Endothelial cell of umbilical vein (primary cell): ENCODE results near the gene SLC18A3. TPM values are rescaled to one million over a fixed set of nuclear protein-coding genes. Genes with fewer than 3 reads are reported as not detected.

Source experiments
- BruUV-seq: library from RNA; stranded (reverse); fragments of 400-500 nt; replicated peaks from 2 replicates; lab custom pipeline; 2021; lab: Mats Ljungman, UMichigan
- CTCF ChIA-PET: fragments of 300-600, 350-600 bp; sonication (Branson Sonifier 250); formaldehyde crosslinking; loops from one replicate; lab custom pipeline; 2021; ENCODE audit warnings: antibody characterized with exemption, inconsistent platforms; lab: Charles Lee
- POLR2A ChIA-PET: fragments of 300-600, 350-600 bp; sonication (Branson Sonifier 250); formaldehyde crosslinking; loops from one replicate; lab custom pipeline; 2021; ENCODE audit warnings: antibody characterized with exemption, inconsistent platforms; lab: Charles Lee
- DNase-seq: peaks from one replicate; pipeline ENCODE4 v3.0.0-alpha.2; 2011; ENCODE audit warnings: low read depth, low spot score
- FAIRE-seq: peaks from 2 replicates; lab custom pipeline; 2011; peaks lifted over from hg19 to GRCh38; lab: Jason Lieb, UNC
- H2AFZ ChIP-seq: 2 replicates; pipeline ENCODE4 v1.6.0; 2012; ENCODE audit warnings: low read depth, low read length, control low read depth, inconsistent platforms
- H3K27ac ChIP-seq: 2 replicates; pipeline ENCODE4 v1.5.1; 2011; ENCODE audit warnings: low read depth, mild to moderate bottlenecking, control low read depth, low read length, moderate library complexity; ENCODE audit not compliant: insufficient read depth
- H3K27me3 ChIP-seq, 2 experiments: 2 replicates each; pipeline versions ENCODE4 v1.6.0 to v1.6.1; 2011; ENCODE audit warnings: low read length in 2 of 2, mixed read lengths in 1 of 2; ENCODE audit not compliant: control insufficient read depth in 2 of 2, insufficient read depth in 2 of 2
- H3K36me3 ChIP-seq, 2 experiments: 2 replicates in 1 of 2; 3 replicates in 1 of 2; pipeline ENCODE4 v1.5.1; 2011; ENCODE audit warnings: low read length in 2 of 2, mild to moderate bottlenecking in 1 of 2, moderate library complexity in 1 of 2; ENCODE audit not compliant: control insufficient read depth in 2 of 2, insufficient read depth in 2 of 2; ENCODE audit errors: extremely low read depth in 1 of 2
- H3K4me1 ChIP-seq: 3 replicates; pipeline ENCODE4 v1.5.1; 2011; ENCODE audit warnings: mild to moderate bottlenecking, low read length; ENCODE audit not compliant: control insufficient read depth, insufficient read depth; ENCODE audit errors: extremely low read depth
- H3K4me2 ChIP-seq: 2 replicates; pipeline ENCODE4 v1.6.1; 2011; ENCODE audit warnings: low read length, control low read depth, mixed read lengths; ENCODE audit not compliant: insufficient read depth
- H3K4me3 ChIP-seq, 3 experiments: fragments of 200-600 bp in 1 of 3; sonication (generic), shearing (Covaris generic) in 1 of 3; replicated peaks in 1 of 3; 2 replicates each; pipeline ENCODE4 v1.5.1; 2011 to 2016; ENCODE audit warnings: control low read depth in 3 of 3, low read length in 3 of 3, mild to moderate bottlenecking in 2 of 3, inconsistent platforms in 1 of 3, low read depth in 1 of 3, moderate library complexity in 1 of 3; ENCODE audit not compliant: insufficient read depth in 1 of 3
- H3K79me2 ChIP-seq: 2 replicates; pipeline ENCODE4 v1.6.0; 2012; ENCODE audit warnings: low read length, inconsistent platforms; ENCODE audit not compliant: control insufficient read depth, insufficient read depth
- H3K9ac ChIP-seq: replicated peaks from 2 replicates; pipeline ENCODE3; 2011; ENCODE audit warnings: low read length, control low read depth; ENCODE audit not compliant: insufficient read depth; ENCODE audit errors: extremely low read depth
- H3K9me1 ChIP-seq: replicated peaks from 3 replicates; pipeline ENCODE4 v1.6.0; 2011; ENCODE audit warnings: mild to moderate bottlenecking, low read length; ENCODE audit not compliant: control insufficient read depth, insufficient read depth; ENCODE audit errors: extremely low read depth
- H3K9me3 ChIP-seq: replicated peaks from 2 replicates; pipeline ENCODE4 v1.5.1; 2012; ENCODE audit warnings: low read length, inconsistent platforms; ENCODE audit not compliant: control insufficient read depth, insufficient read depth
- H4K20me1 ChIP-seq: replicated peaks from 2 replicates; pipeline ENCODE3; 2011; ENCODE audit warnings: mild to moderate bottlenecking, low read length; ENCODE audit not compliant: control insufficient read depth, insufficient read depth; ENCODE audit errors: extremely low read depth
- EZH2 ChIP-seq: IDR thresholded peaks from 2 replicates; pipeline ENCODE4 v1.6.1; 2012; ENCODE audit warnings: borderline replicate concordance, low read depth, mild to moderate bottlenecking, moderate library complexity, low read length, inconsistent platforms; ENCODE audit not compliant: severe bottlenecking
- FOS ChIP-seq: IDR thresholded peaks from 2 replicates; pipeline ENCODE4 v1.6.1; 2011; ENCODE audit warnings: mild to moderate bottlenecking, low read length, moderate library complexity, borderline replicate concordance; ENCODE audit not compliant: insufficient read depth
- GATA2 ChIP-seq: IDR thresholded peaks from 2 replicates; pipeline ENCODE4 v1.7.0; 2011; ENCODE audit warnings: low read depth, mild to moderate bottlenecking, moderate library complexity, mixed read lengths, low read length; ENCODE audit not compliant: insufficient read length, insufficient read depth
- JUN ChIP-seq: IDR thresholded peaks from 2 replicates; pipeline ENCODE4 v1.6.1; 2011; ENCODE audit warnings: borderline replicate concordance, low read depth; ENCODE audit not compliant: insufficient read length, insufficient read depth
- MYC ChIP-seq: IDR thresholded peaks from one replicate; pipeline ENCODE4 v1.6.1; 2011; ENCODE audit warnings: mild to moderate bottlenecking, low read depth, low read length
- POLR2A ChIP-seq: IDR thresholded peaks from 2 replicates; pipeline ENCODE4 v1.6.1; 2012; ENCODE audit warnings: low read depth, mild to moderate bottlenecking, control low read depth, low read length
- POLR2AphosphoS5 ChIP-seq: IDR thresholded peaks from 2 replicates; pipeline ENCODE4 v1.6.1; 2012; ENCODE audit warnings: low read depth, mild to moderate bottlenecking, control low read depth, low read length, moderate library complexity; ENCODE audit not compliant: insufficient read depth
- dilution Hi-C: fragments of 300-500 bp; cut with MboI; formaldehyde crosslinking; loops from one replicate; pipeline ENCODE4 v1.15.0; 2019; ENCODE audit warnings: low sequenced_read_pairs; ENCODE audit not compliant: extremely low pct_ligation_motif_present
- intact Hi-C: fragments of 100-400 bp; cut with micrococcal nuclease; formaldehyde crosslinking; loops from one replicate; pipeline ENCODE4 v1.10.0; 2022
- polyA plus RNA-seq, 4 experiments: library from polyadenylated mRNA; depleted of rRNA in 3 of 4; stranded (reverse) in 3 of 4; unstranded in 1 of 4; fragments of >200 nt; gene quantifications; 2 replicates each; pipeline versions ENCODE4 v1.2.1 to v1.2.3, GENCODE V29; 2011 to 2012; ENCODE audit warnings: missing spikeins in 1 of 4
- total RNA-seq: library from RNA; stranded (reverse); gene quantifications from 2 replicates; pipeline ENCODE4 v1.2.3, GENCODE V29; 2021
- TF ChIP-seq, protein P1 (sequence below), 2 donors: IDR thresholded peaks; 1 replicate in 1 of 2; 2 replicates in 1 of 2; pipeline ENCODE4 v1.5.1; 2011; ENCODE audit warnings: low read length in 2 of 2, mild to moderate bottlenecking in 2 of 2, moderate library complexity in 2 of 2, control low read depth in 1 of 2, inconsistent platforms in 1 of 2, low read depth in 1 of 2; ENCODE audit not compliant: insufficient read depth in 1 of 2; ENCODE audit errors: extremely low read depth in 1 of 2
- TF ChIP-seq, protein P2 (sequence below): IDR thresholded peaks from 2 replicates; pipeline ENCODE4 v1.6.1; 2011; ENCODE audit not compliant: insufficient read depth, insufficient read length

SLC18A3 gene
- total and polyA plus RNA-seq, 2 donors (not counting 3 experiments of a cell fraction or from before 2014, with no cell fraction given) = not detected

DNA sequence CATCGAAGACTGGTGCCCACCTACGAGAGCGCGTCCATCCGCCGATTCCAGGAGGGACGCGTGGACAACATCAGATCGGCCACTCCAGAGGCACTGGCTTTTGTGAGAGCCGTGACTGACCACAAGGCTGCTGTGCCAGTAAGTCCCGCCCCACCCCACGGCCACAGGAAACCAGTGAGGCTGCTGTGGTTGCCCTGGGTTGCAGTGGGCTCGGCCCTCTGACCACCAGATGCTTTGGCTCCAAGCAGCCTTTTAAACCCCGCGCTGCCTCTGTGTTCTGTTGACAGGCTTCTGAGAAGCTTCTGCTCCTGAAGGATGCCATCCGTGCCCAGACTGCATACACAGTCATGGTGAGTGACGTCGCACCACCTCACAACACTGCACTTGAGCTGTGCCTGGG lies 45.0 kb downstream of the SLC18A3 start:
- Histone ChIP-seq H3K9ac (no peak overlapping the region), H3K9me3 (no peaks in the 10 kb centered on the region), H3K9me1 (no peaks in the 10 kb centered on the region), H3K27ac (no peak overlapping the region), H3K79me2 (no peaks in the 10 kb centered on the region), H2AFZ (no peak overlapping the region), H3K27me3 (no peaks in the 10 kb centered on the region), H4K20me1 (no peaks in the 10 kb centered on the region), H3K4me1 (no peaks in the 10 kb centered on the region), H3K4me3 (no peak overlapping the region), H3K36me3 (no peaks in the 10 kb centered on the region), H3K4me2 (no peak overlapping the region)
- dilution Hi-C loops = no loop called here
- ChIA-PET POLR2A (no interaction called here), CTCF (interaction anchor here (1.4 kb wide), 1 partner anchor 10 kb away, joined by 4 read pairs; no protein-coding TSS in a partner anchor)
- FAIRE-seq = no peak
- intact Hi-C loops = no loop called here
- TF ChIP-seq EZH2 = no peak
- TF ChIP-seq, protein P1, sequence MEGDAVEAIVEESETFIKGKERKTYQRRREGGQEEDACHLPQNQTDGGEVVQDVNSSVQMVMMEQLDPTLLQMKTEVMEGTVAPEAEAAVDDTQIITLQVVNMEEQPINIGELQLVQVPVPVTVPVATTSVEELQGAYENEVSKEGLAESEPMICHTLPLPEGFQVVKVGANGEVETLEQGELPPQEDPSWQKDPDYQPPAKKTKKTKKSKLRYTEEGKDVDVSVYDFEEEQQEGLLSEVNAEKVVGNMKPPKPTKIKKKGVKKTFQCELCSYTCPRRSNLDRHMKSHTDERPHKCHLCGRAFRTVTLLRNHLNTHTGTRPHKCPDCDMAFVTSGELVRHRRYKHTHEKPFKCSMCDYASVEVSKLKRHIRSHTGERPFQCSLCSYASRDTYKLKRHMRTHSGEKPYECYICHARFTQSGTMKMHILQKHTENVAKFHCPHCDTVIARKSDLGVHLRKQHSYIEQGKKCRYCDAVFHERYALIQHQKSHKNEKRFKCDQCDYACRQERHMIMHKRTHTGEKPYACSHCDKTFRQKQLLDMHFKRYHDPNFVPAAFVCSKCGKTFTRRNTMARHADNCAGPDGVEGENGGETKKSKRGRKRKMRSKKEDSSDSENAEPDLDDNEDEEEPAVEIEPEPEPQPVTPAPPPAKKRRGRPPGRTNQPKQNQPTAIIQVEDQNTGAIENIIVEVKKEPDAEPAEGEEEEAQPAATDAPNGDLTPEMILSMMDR (IDR thresholded peaks at IDR 0.05; ENCODE audit: extremely low read depth in 1 of 2, insufficient read depth in 1 of 2, low read depth in 1 of 2, low read length in 2 of 2) = no peak
- DNase-seq = no peak
- BruUV-seq = no TSS peak

DNA sequence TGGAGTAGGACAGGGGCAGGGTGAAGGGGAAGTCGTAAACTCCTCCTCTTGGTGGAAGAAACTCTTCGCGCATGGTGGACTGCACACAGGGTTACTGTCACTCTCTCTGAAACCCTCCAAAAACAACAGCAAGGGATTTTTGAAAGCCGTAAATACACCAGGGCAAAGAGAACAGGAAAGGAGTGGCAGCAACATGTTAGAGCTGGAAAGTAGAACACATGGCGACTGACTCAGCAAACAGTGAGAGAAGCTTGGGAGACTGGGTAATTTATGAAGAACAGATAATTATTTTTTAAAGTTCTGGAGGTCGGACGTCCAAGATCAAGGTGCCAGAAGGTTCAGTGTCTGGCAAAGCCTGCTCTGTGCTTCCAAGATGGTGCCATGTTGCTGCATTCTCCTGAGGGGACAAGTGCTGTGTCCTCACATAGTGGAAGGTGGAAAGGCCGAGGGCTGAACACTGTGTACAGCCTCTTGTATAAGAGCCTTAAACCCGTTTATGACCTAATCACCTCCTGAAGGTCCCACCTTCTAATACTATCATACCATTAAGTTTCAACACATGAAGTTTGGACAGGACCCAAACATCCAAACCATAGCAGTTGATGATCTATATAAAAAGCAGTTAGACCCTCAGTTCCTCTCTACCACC lies 46.9 kb downstream of the SLC18A3 start:
- H3K4me2 ChIP-seq = no peak overlapping the region
- TF ChIP-seq POLR2A (no peak), POLR2AphosphoS5 (no peak), FOS (no peak), GATA2 (no peak), EZH2 (no peak), MYC (no peak), JUN (no peak)
- TF ChIP-seq, protein P1 (IDR thresholded peaks at IDR 0.05; ENCODE audit: extremely low read depth in 1 of 2, insufficient read depth in 1 of 2, low read depth in 1 of 2, low read length in 2 of 2) = no peak
- TF ChIP-seq, protein P2, sequence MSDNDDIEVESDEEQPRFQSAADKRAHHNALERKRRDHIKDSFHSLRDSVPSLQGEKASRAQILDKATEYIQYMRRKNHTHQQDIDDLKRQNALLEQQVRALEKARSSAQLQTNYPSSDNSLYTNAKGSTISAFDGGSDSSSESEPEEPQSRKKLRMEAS = no peak
- H3K36me3 ChIP-seq = no peaks in the 10 kb centered on the region
- intact Hi-C loops (no loop called here), dilution Hi-C loops (no loop called here)
- DNase-seq = no peak
- no TSS peak for BruUV-seq
- H3K4me3 ChIP-seq = no peak overlapping the region
- H3K27me3 ChIP-seq = no peaks in the 10 kb centered on the region
- H4K20me1 ChIP-seq = no peaks in the 10 kb centered on the region
- no peaks in the 10 kb centered on the region for H3K4me1 ChIP-seq
- no peak overlapping the region for H3K9ac ChIP-seq
- no peaks in the 10 kb centered on the region for H3K79me2 ChIP-seq
- H2AFZ ChIP-seq = no peak overlapping the region
- H3K9me1 ChIP-seq = no peaks in the 10 kb centered on the region
- no peaks in the 10 kb centered on the region for H3K9me3 ChIP-seq
- H3K27ac ChIP-seq = no peak overlapping the region
- ChIA-PET POLR2A (no interaction called here), CTCF (no interaction called here)
- no peak for FAIRE-seq
